Astrocyte (in vitro differentiated cells and primary cell): ENCODE measurements around the gene BASP1. TPM values are rescaled to one million over a fixed set of nuclear protein-coding genes. Genes with fewer than 3 reads are reported as not detected.

Experiments
- DNase-seq: peaks from one replicate; pipeline ENCODE4 v3.0.0-alpha.2; 2010; ENCODE audit warnings: low read depth
- FAIRE-seq: peaks from 2 replicates; lab custom pipeline; 2011; peaks lifted over from hg19 to GRCh38; lab: Jason Lieb, UNC
- H2AFZ ChIP-seq: 2 replicates; pipeline ENCODE4 v1.6.0; 2012; ENCODE audit warnings: low read depth, low read length, inconsistent platforms
- H3K27ac ChIP-seq: 2 replicates; pipeline ENCODE4 v1.5.1; 2011; ENCODE audit warnings: low read depth, low read length, inconsistent platforms
- H3K27me3 ChIP-seq: 2 replicates; pipeline ENCODE4 v1.6.0; 2011; ENCODE audit warnings: low read length, inconsistent platforms; ENCODE audit not compliant: insufficient read depth
- H3K36me3 ChIP-seq: 2 replicates; pipeline ENCODE4 v1.5.1; 2011; ENCODE audit warnings: low read length, inconsistent platforms; ENCODE audit not compliant: insufficient read depth
- H3K4me1 ChIP-seq: 2 replicates; pipeline ENCODE4 v1.5.1; 2011; ENCODE audit warnings: low read length, inconsistent platforms; ENCODE audit not compliant: insufficient read depth
- H3K4me2 ChIP-seq: 2 replicates; pipeline ENCODE4 v1.6.0; 2012; ENCODE audit warnings: low read length, inconsistent platforms
- H3K4me3 ChIP-seq: 2 replicates; pipeline ENCODE4 v1.5.1; 2011; ENCODE audit warnings: low read depth, mild to moderate bottlenecking, low read length, inconsistent platforms; ENCODE audit not compliant: insufficient read depth
- H3K79me2 ChIP-seq: 2 replicates; pipeline ENCODE4 v1.6.0; 2012; ENCODE audit warnings: mild to moderate bottlenecking, low read length, inconsistent platforms; ENCODE audit not compliant: insufficient read depth
- H3K9ac ChIP-seq: 2 replicates; pipeline ENCODE4 v1.6.0; 2012; ENCODE audit warnings: mild to moderate bottlenecking, low read length, inconsistent platforms
- H3K9me3 ChIP-seq: 2 replicates; pipeline ENCODE4 v1.5.1; 2012; ENCODE audit warnings: low read depth, mild to moderate bottlenecking, low read length, inconsistent platforms; ENCODE audit not compliant: insufficient read depth
- H4K20me1 ChIP-seq: 2 replicates; pipeline ENCODE4 v1.6.0; 2012; ENCODE audit warnings: low read length, inconsistent platforms; ENCODE audit not compliant: insufficient read depth
- H3K27ac Mint-ChIP-seq: one replicate; pipeline ENCODE4 v1.8.0; 2021; ENCODE audit warnings: mild to moderate bottlenecking, mixed read lengths; ENCODE audit not compliant: unreplicated experiment
- H3K27me3 Mint-ChIP-seq: one replicate; pipeline ENCODE4 v1.8.0; 2021; ENCODE audit warnings: low read depth, mixed read lengths; ENCODE audit not compliant: unreplicated experiment
- H3K36me3 Mint-ChIP-seq: one replicate; pipeline ENCODE4 v1.8.0; 2021; ENCODE audit warnings: low read depth, mixed read lengths; ENCODE audit not compliant: unreplicated experiment
- H3K4me1 Mint-ChIP-seq: one replicate; pipeline ENCODE4 v1.8.0; 2021; ENCODE audit warnings: low read depth, mixed read lengths; ENCODE audit not compliant: unreplicated experiment
- H3K4me3 Mint-ChIP-seq: one replicate; pipeline ENCODE4 v1.8.0; 2021; ENCODE audit warnings: mild to moderate bottlenecking, moderate library complexity, mixed read lengths; ENCODE audit not compliant: unreplicated experiment
- H3K9me3 Mint-ChIP-seq: one replicate; pipeline ENCODE4 v1.8.0; 2021; ENCODE audit warnings: mild to moderate bottlenecking, mixed read lengths; ENCODE audit not compliant: unreplicated experiment
- CTCF ChIP-seq: IDR thresholded peaks from 2 replicates; pipeline ENCODE4 v1.5.1; 2011; ENCODE audit warnings: low read depth, mild to moderate bottlenecking, inconsistent platforms, low read length, moderate library complexity; ENCODE audit not compliant: insufficient read depth
- EZH2 ChIP-seq: IDR thresholded peaks from 2 replicates; pipeline ENCODE4 v1.6.1; 2012; ENCODE audit warnings: mild to moderate bottlenecking, low read length, inconsistent platforms; ENCODE audit not compliant: insufficient read depth
- total RNA-seq: library from RNA; stranded (reverse); gene quantifications from 2 replicates; pipeline ENCODE4 v1.2.1, GENCODE V29; 2021

BASP1 gene
- total RNA-seq, 1 donor from 2014 or later: 273 TPM

- peak overlapping the region; percentile 66 for H3K4me3 Mint-ChIP-seq
- peaks cover 62% of the 10 kb centered on the region for H3K4me1 Mint-ChIP-seq
- no peak overlapping the region for H3K4me3 ChIP-seq
- H4K20me1 ChIP-seq: peaks cover 68% of the 10 kb centered on the region
- TF ChIP-seq CTCF: no peak
- TF ChIP-seq EZH2: no peak
- H3K79me2 ChIP-seq: peaks cover 95% of the 10 kb centered on the region
- no peaks in the 10 kb centered on the region for H3K9me3 Mint-ChIP-seq
- no peaks in the 10 kb centered on the region for H3K27me3 ChIP-seq
- no peaks in the 10 kb centered on the region for H3K27me3 Mint-ChIP-seq
- H3K4me1 ChIP-seq: peaks cover 51% of the 10 kb centered on the region
- FAIRE-seq: no peak
- H3K36me3 Mint-ChIP-seq: peaks cover 10% of the 10 kb centered on the region
- H3K9me3 ChIP-seq: no peaks in the 10 kb centered on the region
- H2AFZ ChIP-seq: no peak overlapping the region
- DNase-seq: peak; percentile 61
- no peaks in the 10 kb centered on the region for H3K36me3 ChIP-seq
- H3K9ac ChIP-seq: peak overlapping the region; percentile 36
- peak overlapping the region; percentile 22 for H3K27ac ChIP-seq
- peak overlapping the region; percentile 58 for H3K27ac Mint-ChIP-seq
- peak overlapping the region; percentile 79 for H3K4me2 ChIP-seq
Measured at GRCh38 chr5:17221843-17222636, 4.6 kb downstream of the BASP1 start.

GRCh38 chr5:17222664-17223063 is 5.2 kb downstream of the BASP1 start:
- Histone ChIP-seq H3K4me1 (peaks cover 53% of the 10 kb centered on the region), H3K79me2 (peaks cover 99% of the 10 kb centered on the region), H3K9me3 (no peaks in the 10 kb centered on the region), H3K4me3 (no peak overlapping the region), H3K27me3 (no peaks in the 10 kb centered on the region), H3K27ac (peak overlapping the region; percentile 22), H3K4me2 (peak overlapping the region; percentile 79), H3K36me3 (peaks cover 1% of the 10 kb centered on the region), H2AFZ (no peak overlapping the region), H3K9ac (peak overlapping the region; percentile 36), H4K20me1 (peaks cover 71% of the 10 kb centered on the region)
- H3K36me3 Mint-ChIP-seq: peaks cover 10% of the 10 kb centered on the region
- H3K27ac Mint-ChIP-seq: peak overlapping the region; percentile 22
- no peaks in the 10 kb centered on the region for H3K9me3 Mint-ChIP-seq
- DNase-seq (no peak), FAIRE-seq (peak; percentile 69)
- H3K4me1 Mint-ChIP-seq: peaks cover 64% of the 10 kb centered on the region
- TF ChIP-seq CTCF (no peak), EZH2 (no peak)
- H3K27me3 Mint-ChIP-seq: no peaks in the 10 kb centered on the region
- peak overlapping the region; percentile 63 for H3K4me3 Mint-ChIP-seq
